Parathyroid adenoma (tissue), 2 donors: ENCODE results near the gene FAM76B.
A peak's percentile ranks its signal among the peaks of the same experiment; 100 is the strongest.

ENCODE experiments used
- H2AFZ ChIP-seq: fragments of 300-600 bp; sonication (generic); one replicate; pipeline ENCODE4 v1.7.0; 2017; ENCODE audit warnings: antibody characterized with exemption, mild to moderate bottlenecking
- H3K27ac ChIP-seq: fragments of 300-600 bp; sonication (generic); one replicate; pipeline ENCODE4 v1.7.0; 2017
- H3K27me3 ChIP-seq: fragments of 300-600 bp; sonication (generic); one replicate; pipeline ENCODE4 v1.7.0; 2017; ENCODE audit warnings: low read length; ENCODE audit not compliant: control insufficient read depth, insufficient read depth
- H3K36me3 ChIP-seq: fragments of 300-600 bp; sonication (generic); one replicate; pipeline ENCODE4 v1.7.0; 2017; ENCODE audit warnings: low read length; ENCODE audit not compliant: control insufficient read depth, insufficient read depth
- H3K4me1 ChIP-seq: fragments of 300-600 bp; sonication (generic); one replicate; pipeline ENCODE4 v1.7.0; 2017; ENCODE audit warnings: control low read depth
- H3K4me2 ChIP-seq: fragments of 300-600 bp; sonication (generic); one replicate; pipeline ENCODE4 v1.7.0; 2017; ENCODE audit warnings: low read length
- H3K4me3 ChIP-seq: fragments of 300-600 bp; sonication (generic); one replicate; pipeline ENCODE4 v1.7.0; 2017; ENCODE audit warnings: low read depth, low read length
- H3K79me2 ChIP-seq: fragments of 300-600 bp; sonication (generic); one replicate; pipeline ENCODE4 v1.7.0; 2017; ENCODE audit warnings: control low read depth
- H3K9ac ChIP-seq: fragments of 300-600 bp; sonication (generic); one replicate; pipeline ENCODE4 v1.7.0; 2017; ENCODE audit warnings: mild to moderate bottlenecking
- H3K9me3 ChIP-seq: fragments of 300-600 bp; sonication (generic); one replicate; pipeline ENCODE4 v1.7.0; 2017; ENCODE audit warnings: low read length; ENCODE audit not compliant: control insufficient read depth
- TF ChIP-seq, protein P1 (sequence below): fragments of 300-600 bp; sonication (generic); IDR thresholded peaks from one replicate; pipeline ENCODE4 v1.7.0; 2017; ENCODE audit warnings: antibody characterized with exemption, mild to moderate bottlenecking
- donor health status: primary hyperparathyroidism.

Gene FAM76B

DNA sequence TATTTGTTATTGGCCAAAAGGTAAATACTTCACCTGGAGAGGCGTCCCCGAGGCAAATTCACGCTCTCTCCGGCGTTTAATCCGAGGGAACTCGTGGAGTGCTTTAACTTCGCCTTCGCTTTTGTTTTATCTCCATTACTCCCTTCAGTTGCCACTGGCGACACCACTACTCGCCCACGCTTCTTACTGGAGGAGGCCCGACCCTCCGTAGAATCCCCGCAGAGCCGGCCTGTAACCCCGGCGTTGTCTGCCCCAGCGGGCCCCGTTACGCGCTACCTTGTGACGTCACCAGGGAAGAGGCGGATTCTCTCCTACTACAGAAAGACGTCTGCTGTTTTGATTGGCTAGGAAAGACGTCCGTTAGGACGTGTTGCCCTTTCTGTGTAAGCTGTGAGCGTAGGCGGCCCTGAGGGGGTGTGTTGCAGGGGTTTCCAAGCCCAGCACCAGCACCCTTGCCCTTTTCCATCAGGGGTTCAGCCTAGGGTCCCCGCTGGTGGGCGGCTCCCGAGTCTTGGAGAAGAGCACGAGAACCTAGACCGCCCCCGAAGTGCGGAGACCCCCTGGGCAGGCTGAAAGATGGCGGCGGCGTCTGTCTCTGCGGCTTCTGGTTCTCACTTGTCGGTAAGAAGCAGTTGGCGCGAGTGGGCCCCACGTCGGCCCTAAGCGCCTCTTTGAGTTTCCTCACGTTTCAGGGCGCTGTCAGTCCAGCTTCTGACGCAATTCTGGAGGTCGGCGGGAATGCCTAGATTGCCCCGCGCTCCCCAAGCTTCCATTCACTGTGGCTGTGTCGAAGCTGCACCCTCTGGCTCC, 746 bp upstream of the FAM76B start, which contains the start of gene CEP57:
Gene CEP57, plus strand, starts transcription at position 376 of the 810 bp plus-strand sequence. Its CDS starts 201 bp downstream, at position 577.
- TF ChIP-seq, protein P1, sequence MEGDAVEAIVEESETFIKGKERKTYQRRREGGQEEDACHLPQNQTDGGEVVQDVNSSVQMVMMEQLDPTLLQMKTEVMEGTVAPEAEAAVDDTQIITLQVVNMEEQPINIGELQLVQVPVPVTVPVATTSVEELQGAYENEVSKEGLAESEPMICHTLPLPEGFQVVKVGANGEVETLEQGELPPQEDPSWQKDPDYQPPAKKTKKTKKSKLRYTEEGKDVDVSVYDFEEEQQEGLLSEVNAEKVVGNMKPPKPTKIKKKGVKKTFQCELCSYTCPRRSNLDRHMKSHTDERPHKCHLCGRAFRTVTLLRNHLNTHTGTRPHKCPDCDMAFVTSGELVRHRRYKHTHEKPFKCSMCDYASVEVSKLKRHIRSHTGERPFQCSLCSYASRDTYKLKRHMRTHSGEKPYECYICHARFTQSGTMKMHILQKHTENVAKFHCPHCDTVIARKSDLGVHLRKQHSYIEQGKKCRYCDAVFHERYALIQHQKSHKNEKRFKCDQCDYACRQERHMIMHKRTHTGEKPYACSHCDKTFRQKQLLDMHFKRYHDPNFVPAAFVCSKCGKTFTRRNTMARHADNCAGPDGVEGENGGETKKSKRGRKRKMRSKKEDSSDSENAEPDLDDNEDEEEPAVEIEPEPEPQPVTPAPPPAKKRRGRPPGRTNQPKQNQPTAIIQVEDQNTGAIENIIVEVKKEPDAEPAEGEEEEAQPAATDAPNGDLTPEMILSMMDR, result no peak
- no peaks in the 10 kb centered on the region for H3K27me3 ChIP-seq
- H3K4me2 ChIP-seq, result peak within 1 kb of the TSS; percentile 92
- no peaks in the 10 kb centered on the region for H3K9me3 ChIP-seq
- H3K27ac ChIP-seq, result peak within 1 kb of the TSS; percentile 99
- no peaks in the 10 kb centered on the region for H3K4me1 ChIP-seq
- H3K9ac ChIP-seq, result peak within 1 kb of the TSS; percentile 72
- peak within 1 kb of the TSS; percentile 96 for H2AFZ ChIP-seq
- peak within 1 kb of the TSS; percentile 89 for H3K4me3 ChIP-seq
- peaks cover 12% of the 10 kb centered on the region for H3K79me2 ChIP-seq
- H3K36me3 ChIP-seq, result no peaks in the 10 kb centered on the region

DNA sequence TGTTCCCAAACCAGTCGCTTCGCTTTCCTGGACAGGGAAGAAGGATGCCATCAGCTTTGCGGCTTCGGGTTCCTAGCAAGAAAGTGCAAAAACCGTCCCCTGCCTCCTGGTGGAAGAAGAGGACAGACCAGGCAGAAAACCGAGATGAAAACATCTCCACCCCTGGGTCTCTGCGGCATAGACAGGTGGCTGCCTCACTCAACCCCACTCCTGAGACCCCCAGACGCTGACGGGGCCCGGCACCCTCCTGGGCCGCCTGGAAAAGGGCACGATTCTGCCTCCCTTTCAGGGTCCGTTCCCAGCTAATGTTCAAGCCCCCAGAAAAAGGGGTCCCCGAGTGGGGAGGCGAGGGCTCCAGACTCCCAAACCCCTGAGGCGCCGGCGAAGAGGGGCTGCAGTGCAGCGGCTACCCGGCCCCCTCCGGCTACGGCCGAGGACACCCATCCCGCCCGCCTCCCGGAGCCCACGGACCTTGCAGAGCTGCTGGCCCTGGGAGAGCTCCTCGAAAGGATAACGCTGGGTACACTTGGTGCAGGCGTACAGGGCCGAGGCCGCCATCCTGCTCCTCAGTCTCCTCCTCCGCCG, 569 bp downstream of the FAM76B start:
- H3K9ac ChIP-seq, result peak overlapping the region; percentile 72
- no peaks in the 10 kb centered on the region for H3K27me3 ChIP-seq
- peak overlapping the region; percentile 92 for H3K4me2 ChIP-seq
- peak overlapping the region; percentile 96 for H2AFZ ChIP-seq
- no peaks in the 10 kb centered on the region for H3K36me3 ChIP-seq
- TF ChIP-seq, protein P1, result no peak
- H3K9me3 ChIP-seq, result no peaks in the 10 kb centered on the region
- peaks cover 10% of the 10 kb centered on the region for H3K79me2 ChIP-seq
- peak overlapping the region; percentile 99 for H3K27ac ChIP-seq
- peak overlapping the region; percentile 89 for H3K4me3 ChIP-seq
- no peaks in the 10 kb centered on the region for H3K4me1 ChIP-seq

DNA sequence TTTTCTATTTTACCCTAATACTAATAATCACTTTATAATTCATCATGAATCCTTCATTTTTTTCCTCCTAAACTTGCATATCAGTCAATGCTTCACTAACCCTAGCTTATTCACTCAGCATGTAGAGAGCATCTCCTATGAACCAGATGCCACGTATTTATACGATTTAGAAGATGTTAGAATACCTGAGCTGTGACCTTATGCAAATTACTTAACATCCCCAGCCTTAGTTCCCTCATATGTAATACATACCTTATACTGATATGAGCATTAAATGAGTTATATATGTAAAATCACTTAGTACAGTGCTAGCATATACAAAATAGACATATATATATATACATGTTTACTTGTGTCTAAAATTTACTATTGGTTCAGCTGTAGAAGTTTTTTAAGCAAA, 9.0 kb downstream of the FAM76B start:
- no peaks in the 10 kb centered on the region for H3K36me3 ChIP-seq
- H3K4me2 ChIP-seq, result no peak overlapping the region
- H3K27me3 ChIP-seq, result no peaks in the 10 kb centered on the region
- H3K4me3 ChIP-seq, result no peak overlapping the region
- H3K4me1 ChIP-seq, result no peaks in the 10 kb centered on the region
- no peak overlapping the region for H3K27ac ChIP-seq
- H3K79me2 ChIP-seq, result no peaks in the 10 kb centered on the region
- TF ChIP-seq, protein P1, result no peak
- no peak overlapping the region for H2AFZ ChIP-seq
- H3K9me3 ChIP-seq, result no peaks in the 10 kb centered on the region
- H3K9ac ChIP-seq, result no peak overlapping the region

DNA sequence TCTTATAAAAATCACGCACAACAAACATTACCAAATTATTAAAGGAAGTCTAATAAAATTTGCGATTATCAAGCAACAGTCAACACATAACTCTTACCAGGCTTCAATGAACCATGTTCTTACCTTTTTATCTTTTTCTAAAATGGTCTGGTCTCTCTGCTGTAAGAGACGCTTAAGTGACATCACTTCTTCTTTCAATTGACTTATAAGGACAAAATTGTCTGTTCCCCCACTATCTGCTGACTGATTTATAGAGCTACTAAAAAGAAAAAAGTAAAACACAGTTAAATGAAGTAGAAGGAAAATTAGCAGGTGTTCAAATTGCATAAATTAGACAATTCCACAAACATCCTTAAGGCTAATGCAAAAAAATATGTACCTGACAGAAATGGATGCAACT, 10.9 kb downstream of the FAM76B start:
- TF ChIP-seq, protein P1, result no peak
- Histone ChIP-seq H3K9me3 (no peaks in the 10 kb centered on the region), H3K36me3 (no peaks in the 10 kb centered on the region), H3K4me2 (no peak overlapping the region), H3K27ac (no peak overlapping the region), H2AFZ (no peak overlapping the region), H3K27me3 (no peaks in the 10 kb centered on the region), H3K4me3 (no peak overlapping the region), H3K9ac (no peak overlapping the region), H3K79me2 (no peaks in the 10 kb centered on the region), H3K4me1 (no peaks in the 10 kb centered on the region)
